B cell (primary cell): ENCODE results near the gene TREH.
"Not testable (repeated sequence)": the region's sequence is repeated elsewhere in the genome, so short reads cannot be mapped to it uniquely, and the experiment has no call there.

ENCODE experiments used
- CTCF ChIP-seq: fragments of 200-600 bp; IDR thresholded peaks from one replicate; pipeline ENCODE4 v1.8.0; 2022; ENCODE audit warnings: antibody characterized with exemption, mild to moderate bottlenecking
- EZH2 ChIP-seq: IDR thresholded peaks from 2 replicates; pipeline ENCODE4 v1.6.1; 2012; ENCODE audit warnings: borderline replicate concordance, low read depth, mild to moderate bottlenecking, moderate library complexity, low read length; ENCODE audit not compliant: insufficient read depth, poor library complexity, severe bottlenecking

- TF ChIP-seq EZH2 = not testable (repeated sequence)
- TF ChIP-seq CTCF = peak; percentile 27
Observed at GRCh38 chr11:118728112-118728511, 48.7 kb upstream of the TREH start.
